HEK293 (cell line): ENCODE data around the gene LRCH1.

Experiments
- ATF2 ChIP-seq: fragments of 450-650 bp; formaldehyde crosslinking; IDR thresholded peaks from 2 replicates; pipeline ENCODE4 v1.5.1; 2016; ENCODE audit warnings: missing biosample characterization, missing genetic modification characterization, low read depth
- BCL11A ChIP-seq: fragments of 450-650 bp; formaldehyde crosslinking; IDR thresholded peaks from 2 replicates; pipeline ENCODE4 v1.5.1; 2016; ENCODE audit warnings: low read depth, missing biosample characterization, missing genetic modification characterization
- CTCF ChIP-seq: fragments of 450-650 bp; formaldehyde crosslinking; IDR thresholded peaks from 2 replicates; pipeline ENCODE4 v1.5.1; 2016; ENCODE audit warnings: missing biosample characterization, missing genetic modification characterization
- PRDM2 ChIP-seq: fragments of 450-650 bp; formaldehyde crosslinking; IDR thresholded peaks from 2 replicates; pipeline ENCODE4 v1.5.1; 2016; ENCODE audit warnings: missing biosample characterization, missing genetic modification characterization, borderline replicate concordance
- REST ChIP-seq: fragments of 450-650 bp; formaldehyde crosslinking; IDR thresholded peaks from 2 replicates; pipeline ENCODE4 v1.5.1; 2016; ENCODE audit warnings: missing biosample characterization, missing genetic modification characterization
- ZBTB10 ChIP-seq: fragments of 450-650 bp; formaldehyde crosslinking; IDR thresholded peaks from 2 replicates; pipeline ENCODE4 v1.5.1; 2016; ENCODE audit warnings: missing biosample characterization, missing genetic modification characterization
- ZBTB11 ChIP-seq: fragments of 450-650 bp; formaldehyde crosslinking; conservative IDR thresholded peaks from 2 replicates; pipeline ENCODE4 v1.5.1; 2016; ENCODE audit warnings: low read depth, missing biosample characterization, missing genetic modification characterization
- ZBTB20 ChIP-seq: fragments of 450-650 bp; formaldehyde crosslinking; IDR thresholded peaks from 2 replicates; pipeline ENCODE4 v1.5.1; 2016; ENCODE audit warnings: missing biosample characterization, missing genetic modification characterization
- ZBTB49 ChIP-seq: fragments of 450-650 bp; formaldehyde crosslinking; IDR thresholded peaks from 2 replicates; pipeline ENCODE4 v1.5.1; 2016; ENCODE audit warnings: missing biosample characterization, missing genetic modification characterization, low read depth
- ZBTB8A ChIP-seq: fragments of 450-650 bp; formaldehyde crosslinking; IDR thresholded peaks from 2 replicates; pipeline ENCODE4 v1.5.1; 2016; ENCODE audit warnings: missing biosample characterization, missing genetic modification characterization
- ZEB2 ChIP-seq: fragments of 450-650 bp; formaldehyde crosslinking; IDR thresholded peaks from 2 replicates; pipeline ENCODE4 v1.5.1; 2016; ENCODE audit warnings: missing biosample characterization, missing genetic modification characterization
- ZNF335 ChIP-seq: fragments of 450-650 bp; formaldehyde crosslinking; conservative IDR thresholded peaks from 2 replicates; pipeline ENCODE4 v1.5.1; 2016; ENCODE audit warnings: missing biosample characterization, missing genetic modification characterization
- ZNF558 ChIP-seq: fragments of 450-650 bp; formaldehyde crosslinking; IDR thresholded peaks from 2 replicates; pipeline ENCODE4 v1.5.1; 2016; ENCODE audit warnings: missing biosample characterization, missing genetic modification characterization
- ZNF707 ChIP-seq: fragments of 450-650 bp; formaldehyde crosslinking; IDR thresholded peaks from 2 replicates; pipeline ENCODE4 v1.5.1; 2016; ENCODE audit warnings: missing biosample characterization, missing genetic modification characterization

- no peak for TF ChIP-seq ZNF558 (tag by site-specific recombination)
- no peak; the same call in 1 of the 2 replicates for TF ChIP-seq CTCF (tag by site-specific recombination)
- TF ChIP-seq BCL11A (tag by site-specific recombination): no peak
- peak; percentile 21; the same call in 1 of the 2 replicates for TF ChIP-seq ZNF335 (tag by site-specific recombination)
- TF ChIP-seq ZBTB8A (tag by site-specific recombination): peak; percentile 45
- no peak for TF ChIP-seq PRDM2 (tag by site-specific recombination)
- peak; percentile 45; the same call in 1 of the 2 replicates for TF ChIP-seq ZEB2 (tag by site-specific recombination)
- 0 out of 2 replicates have a peak, but pooled peaks have one; percentile 13 for TF ChIP-seq ZBTB20 (tag by site-specific recombination)
- TF ChIP-seq ZNF707: no peak
- TF ChIP-seq ZBTB11: no peak
- TF ChIP-seq REST: no peak
- TF ChIP-seq ATF2: no peak
- no peak for TF ChIP-seq ZBTB49 (tag by site-specific recombination)
- TF ChIP-seq ZBTB10 (tag by site-specific recombination): no peak
These were observed 1.3 kb upstream of the LRCH1 start for GRCh38 chr13:46551410-46552302.
